Stimulated activated naive CD8-positive, alpha-beta T cell treated with anti-CD3 and anti-CD28 coated beads, Interleukin-15, amount 100 ng/mL, for 72 hours (primary cell): Measurements from ENCODE around the gene CA11.

Experiments
- ATAC-seq: fragments of 150-1000 bp; cut with Tn5 transposase; 2 replicates; pipeline ENCODE4 v1.10.0; 2021; ENCODE audit warnings: mild to moderate bottlenecking, moderate library complexity
- DNase-seq, 2 donors: peaks; one replicate each; pipeline ENCODE4 v3.0.0; 2021 to 2022
- H3K27ac Mint-ChIP-seq, 2 donors: one replicate each; pipeline ENCODE4 v1.8.0; 2022; ENCODE audit warnings: mild to moderate bottlenecking in 2 of 2, mixed read lengths in 2 of 2, moderate library complexity in 2 of 2
- H3K27me3 Mint-ChIP-seq: one replicate; pipeline ENCODE4 v1.8.0; 2022; ENCODE audit warnings: mixed read lengths
- H3K4me1 Mint-ChIP-seq: one replicate; pipeline ENCODE4 v1.8.0; 2022; ENCODE audit warnings: mild to moderate bottlenecking, mixed read lengths
- H3K4me3 Mint-ChIP-seq, 2 donors: one replicate each; pipeline ENCODE4 v1.8.0; 2022; ENCODE audit warnings: mild to moderate bottlenecking in 2 of 2, mixed read lengths in 2 of 2, moderate library complexity in 1 of 2
- H3K9me3 Mint-ChIP-seq, 2 donors: one replicate each; pipeline ENCODE4 v1.8.0; 2022; ENCODE audit warnings: mixed read lengths in 2 of 2

The CA11 gene

DNA sequence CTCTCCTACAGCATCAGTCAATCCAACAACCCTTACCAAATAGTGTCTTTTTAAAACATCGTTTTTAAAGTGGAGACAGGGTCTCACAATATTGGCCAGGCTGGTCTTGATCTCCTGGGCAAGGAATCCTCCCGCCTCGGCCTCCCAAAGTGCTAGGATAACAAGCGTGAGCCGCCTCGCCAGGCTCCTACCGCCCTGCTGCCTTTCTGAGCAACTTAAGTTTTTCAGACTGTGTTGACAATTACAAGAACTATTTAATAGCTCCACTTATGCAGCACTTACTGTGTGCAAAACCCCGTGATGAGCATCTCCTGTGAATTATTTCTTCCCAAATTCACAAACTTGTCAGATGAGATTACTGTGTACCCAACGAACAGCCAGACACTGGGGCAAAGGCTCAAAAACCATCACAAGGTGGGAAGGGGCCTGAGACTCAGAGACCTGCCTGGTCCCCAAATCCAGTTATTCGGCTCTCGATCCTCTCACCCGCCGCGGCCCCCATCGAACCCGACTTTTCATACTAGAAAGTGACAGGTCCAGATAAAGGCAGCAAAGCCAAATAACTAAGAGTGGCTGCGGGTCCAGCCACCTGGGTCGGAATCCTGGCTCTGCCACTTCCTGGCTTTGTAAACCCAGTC lies 27.6 kb downstream of the CA11 start:
- Mint-ChIP-seq H3K9me3 (no peaks in the 10 kb centered on the region), H3K27ac (peak overlapping the region; percentile 98 to 100), H3K4me1 (peaks cover 75% of the 10 kb centered on the region), H3K27me3 (no peaks in the 10 kb centered on the region), H3K4me3 (peak overlapping the region; percentile 89 to 94)
- ATAC-seq (no peak), DNase-seq (no peak)

DNA sequence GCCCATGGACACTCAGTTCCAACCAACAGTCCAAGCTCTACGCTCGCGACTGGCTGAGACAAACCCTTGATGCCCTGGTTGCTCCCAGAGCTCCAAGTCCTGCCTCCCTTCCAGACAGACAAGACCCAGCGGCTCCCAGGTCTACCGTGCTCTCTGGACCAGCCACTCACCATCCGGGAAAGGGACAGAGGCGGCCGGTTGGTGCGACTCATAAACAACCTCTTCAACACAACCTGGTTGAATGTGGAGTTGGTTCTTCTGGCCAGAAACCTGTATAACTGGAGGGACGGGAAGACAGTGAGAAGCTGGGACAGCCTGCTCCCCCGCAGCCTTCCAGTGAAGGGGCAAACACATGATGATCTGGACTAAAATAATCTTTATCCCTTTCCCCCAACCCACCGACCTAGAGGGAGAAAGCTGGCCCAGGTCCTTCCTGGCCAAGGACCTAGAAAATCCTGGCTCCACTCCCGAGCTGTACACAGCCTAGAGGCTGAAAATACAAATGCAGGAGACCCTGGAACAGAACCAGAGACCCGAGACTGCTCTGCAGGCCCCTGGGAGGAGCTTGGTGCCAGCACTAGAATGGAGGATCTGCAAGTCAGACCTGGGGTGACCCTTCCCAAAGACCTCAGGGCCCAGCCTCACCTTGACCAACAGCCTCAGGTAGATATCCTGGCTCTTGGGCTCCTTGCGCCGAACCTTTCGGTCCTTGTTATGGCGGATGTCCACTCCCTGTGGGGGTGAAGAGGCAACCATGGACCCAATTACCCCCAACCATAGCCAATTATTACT lies 28.6 kb downstream of the CA11 start:
- Mint-ChIP-seq H3K27me3 (no peaks in the 10 kb centered on the region), H3K4me1 (peaks cover 66% of the 10 kb centered on the region), H3K9me3 (no peaks in the 10 kb centered on the region), H3K4me3 (peak overlapping the region; percentile 89 to 94), H3K27ac (peak overlapping the region; percentile 98 to 100)
- ATAC-seq (no peak), DNase-seq (no peak)

DNA sequence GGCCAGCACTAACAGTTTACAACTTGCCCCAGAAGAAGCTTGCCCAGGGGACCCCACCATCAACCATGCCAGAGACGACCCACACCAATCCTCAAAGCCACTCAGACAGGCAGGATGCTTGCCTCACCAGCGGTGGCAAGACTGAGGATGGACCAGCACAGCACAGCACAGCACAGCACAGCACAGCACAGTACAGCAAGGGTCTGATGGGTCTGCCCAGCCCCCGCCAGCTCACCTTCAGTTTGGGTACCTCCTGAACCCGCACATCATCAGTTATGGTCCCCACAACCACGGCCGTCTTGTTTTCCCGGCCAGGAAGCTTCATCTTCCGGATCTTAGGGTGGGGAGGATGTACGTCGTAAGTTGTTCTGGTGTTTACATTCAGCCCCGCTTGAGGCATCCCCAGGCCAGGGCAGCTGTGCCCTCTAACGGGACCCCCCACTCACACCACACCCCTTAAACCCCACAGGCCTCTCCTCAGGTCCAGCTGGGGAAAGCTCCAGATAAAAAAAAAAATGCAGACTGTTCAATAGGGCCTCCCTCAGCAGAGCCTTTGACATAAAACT lies 29.4 kb downstream of the CA11 start:
- H3K4me1 Mint-ChIP-seq: peaks cover 60% of the 10 kb centered on the region
- DNase-seq: no peak

DNA sequence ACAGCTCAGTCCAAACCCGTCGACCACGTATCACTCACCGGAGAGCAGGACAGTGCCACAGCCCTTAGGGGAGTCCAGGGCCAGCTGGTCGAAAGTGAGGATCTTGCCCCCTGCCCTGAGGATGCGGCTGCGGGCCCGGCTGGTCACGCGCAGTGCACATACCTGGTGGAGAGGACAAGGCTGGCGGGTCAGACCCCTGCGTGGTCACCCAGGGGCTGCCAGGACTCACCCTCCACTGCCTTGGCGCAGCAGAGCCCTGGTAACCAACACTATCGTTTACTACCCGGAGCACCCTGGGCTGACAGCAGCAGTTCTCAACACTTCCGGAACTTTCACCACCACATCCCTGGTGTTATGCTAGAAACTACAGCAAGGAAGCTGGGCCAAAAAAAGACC lies 29.9 kb downstream of the CA11 start:
- H3K9me3 Mint-ChIP-seq: no peaks in the 10 kb centered on the region
- no peak for DNase-seq
- H3K27me3 Mint-ChIP-seq: no peaks in the 10 kb centered on the region
- peak overlapping the region; percentile 69 to 100 for H3K27ac Mint-ChIP-seq
- no peak for ATAC-seq
- peak overlapping the region; percentile 89 to 94 for H3K4me3 Mint-ChIP-seq
- H3K4me1 Mint-ChIP-seq: peaks cover 55% of the 10 kb centered on the region

More for the DNA sequence above, 29.4 kb downstream of the CA11 start:
- no peaks in the 10 kb centered on the region for H3K27me3 Mint-ChIP-seq
- no peak for ATAC-seq
- peak overlapping the region; percentile 69 to 100 for H3K27ac Mint-ChIP-seq
- H3K4me3 Mint-ChIP-seq: peak overlapping the region; percentile 89 to 94
- no peaks in the 10 kb centered on the region for H3K9me3 Mint-ChIP-seq

DNA sequence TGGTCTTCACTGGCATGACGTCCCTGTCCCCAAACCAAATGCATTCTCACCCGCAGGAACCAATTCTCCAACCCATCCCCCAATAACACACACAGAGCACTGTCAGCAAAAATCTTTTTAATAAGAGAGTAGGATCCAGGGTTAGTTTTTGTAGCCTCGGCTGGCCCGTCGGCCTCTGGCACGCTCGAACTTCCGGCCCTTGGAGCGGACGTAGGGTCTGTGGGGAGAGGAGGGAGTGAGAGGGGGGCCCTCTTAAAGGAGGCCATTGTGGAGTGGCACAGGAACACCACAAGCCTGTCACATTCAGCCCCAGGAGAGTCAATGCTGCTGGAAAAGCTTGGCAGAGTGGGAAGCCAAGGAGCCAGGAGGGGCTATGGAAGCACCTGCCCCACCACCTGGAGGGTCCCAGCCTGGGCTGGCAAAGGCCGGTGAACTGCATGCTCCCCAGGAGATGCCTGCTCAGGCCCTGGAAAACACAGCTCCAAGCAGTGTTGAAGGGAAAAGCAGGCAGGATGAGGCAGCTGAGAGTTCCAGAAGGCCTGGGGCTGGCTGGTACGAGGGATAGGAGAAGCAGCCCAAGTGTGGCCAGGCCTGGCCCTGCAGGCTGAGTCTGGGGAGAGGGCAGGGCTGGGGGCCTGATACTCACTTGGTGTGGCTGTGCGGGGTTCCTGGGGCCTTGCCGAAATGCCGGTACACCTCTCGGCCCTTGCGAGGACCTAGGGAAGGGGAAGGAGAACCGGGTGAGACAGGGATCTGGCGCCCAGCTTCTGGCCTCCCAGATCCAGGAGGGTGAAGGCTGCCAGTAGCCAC lies 30.6 kb downstream of the CA11 start:
- ATAC-seq: no peak
- H3K9me3 Mint-ChIP-seq: no peaks in the 10 kb centered on the region
- no peak for DNase-seq
- H3K27ac Mint-ChIP-seq: peak overlapping the region in 1 of 2 donors; percentile 100
- H3K27me3 Mint-ChIP-seq: no peaks in the 10 kb centered on the region
- H3K4me1 Mint-ChIP-seq: peaks cover 54% of the 10 kb centered on the region
- H3K4me3 Mint-ChIP-seq: peak overlapping the region in 1 of 2 donors; percentile 89

DNA sequence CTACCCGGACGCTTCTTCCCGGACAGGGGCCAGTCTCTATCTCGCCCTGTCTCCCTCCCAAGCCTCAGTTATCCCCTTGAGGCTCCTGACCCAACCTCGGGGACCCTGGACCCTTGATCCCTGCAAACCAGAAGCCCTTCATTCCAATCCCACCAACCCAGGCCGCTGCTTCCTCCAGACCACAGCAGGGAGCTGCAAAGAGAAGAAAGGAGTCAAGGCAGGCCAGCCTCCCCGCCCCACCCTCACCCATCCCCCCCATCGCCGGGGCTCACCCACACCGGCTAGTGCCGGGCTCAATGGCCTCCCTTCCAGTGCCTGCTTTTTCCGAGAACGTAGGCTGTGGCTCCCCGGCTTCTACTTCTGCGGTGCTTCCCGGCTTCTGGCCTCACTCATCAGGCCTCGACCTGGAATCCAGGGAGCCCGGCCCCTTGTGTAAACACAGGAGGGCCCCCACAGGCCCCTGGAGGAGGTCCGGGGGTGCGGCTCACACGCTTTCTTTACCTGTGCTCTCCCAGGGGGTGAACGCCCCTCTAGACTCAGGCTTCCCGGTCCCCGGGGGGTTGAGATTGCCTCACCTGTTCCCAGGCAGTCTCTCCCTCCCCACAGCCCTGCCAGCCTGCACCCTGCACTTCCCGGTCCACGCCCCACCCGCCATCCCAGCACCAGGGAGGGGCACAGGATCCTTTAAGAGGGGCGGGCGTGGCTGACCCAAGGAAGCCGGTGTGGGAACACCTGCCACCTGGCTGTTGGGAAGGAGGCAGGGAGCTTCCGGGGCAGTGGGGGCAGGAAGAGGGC lies 31.4 kb downstream of the CA11 start, which contains the start of gene FAM83E:
Gene FAM83E (minus strand): TSS at position 641 of the 795 bp plus-strand sequence. CDS start 1,704 bp downstream, outside the sequence.
- no peak for DNase-seq
- ATAC-seq: no peak
- Mint-ChIP-seq H3K9me3 (no peaks in the 10 kb centered on the region), H3K4me1 (peaks cover 47% of the 10 kb centered on the region), H3K4me3 (peak within 1 kb of the TSS in 1 of 2 donors; percentile 89), H3K27ac (peak within 1 kb of the TSS in 1 of 2 donors; percentile 100), H3K27me3 (no peaks in the 10 kb centered on the region)

DNA sequence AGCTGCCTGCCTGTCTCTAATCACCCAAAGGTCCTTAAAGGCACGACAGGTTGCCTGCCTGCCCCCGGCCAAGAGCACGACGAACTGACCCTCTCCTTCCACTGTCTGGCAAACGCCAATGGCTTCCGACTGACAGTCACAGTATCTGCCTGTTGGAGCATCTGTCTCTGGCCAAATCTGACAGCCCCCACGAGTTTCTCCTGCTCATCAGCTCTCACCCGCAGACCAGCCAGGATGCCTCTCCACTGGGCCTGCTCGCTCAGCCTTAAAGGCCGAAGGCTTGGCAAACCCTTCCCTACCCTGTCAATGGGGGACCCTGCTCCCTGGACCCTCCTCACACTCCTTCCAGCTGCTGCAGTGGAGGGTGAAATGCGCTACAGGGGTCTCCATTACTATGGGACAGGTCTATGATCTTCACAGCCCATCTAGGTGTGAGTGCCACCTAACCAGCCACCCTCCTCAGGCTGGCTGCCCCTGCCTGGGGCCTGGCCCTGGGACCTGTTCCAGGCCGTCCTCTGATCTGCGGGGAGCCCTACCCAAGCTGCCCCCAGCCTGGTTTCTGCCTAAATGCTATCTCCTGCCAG lies 32.0 kb downstream of the CA11 start:
- DNase-seq (no peak), ATAC-seq (peak; percentile 0)
- no peaks in the 10 kb centered on the region for H3K9me3 Mint-ChIP-seq
- H3K27me3 Mint-ChIP-seq: no peaks in the 10 kb centered on the region
- H3K4me3 Mint-ChIP-seq: peak overlapping the region in 1 of 2 donors; percentile 6
- H3K27ac Mint-ChIP-seq: peak overlapping the region; percentile 25 to 95
- peaks cover 49% of the 10 kb centered on the region for H3K4me1 Mint-ChIP-seq

DNA sequence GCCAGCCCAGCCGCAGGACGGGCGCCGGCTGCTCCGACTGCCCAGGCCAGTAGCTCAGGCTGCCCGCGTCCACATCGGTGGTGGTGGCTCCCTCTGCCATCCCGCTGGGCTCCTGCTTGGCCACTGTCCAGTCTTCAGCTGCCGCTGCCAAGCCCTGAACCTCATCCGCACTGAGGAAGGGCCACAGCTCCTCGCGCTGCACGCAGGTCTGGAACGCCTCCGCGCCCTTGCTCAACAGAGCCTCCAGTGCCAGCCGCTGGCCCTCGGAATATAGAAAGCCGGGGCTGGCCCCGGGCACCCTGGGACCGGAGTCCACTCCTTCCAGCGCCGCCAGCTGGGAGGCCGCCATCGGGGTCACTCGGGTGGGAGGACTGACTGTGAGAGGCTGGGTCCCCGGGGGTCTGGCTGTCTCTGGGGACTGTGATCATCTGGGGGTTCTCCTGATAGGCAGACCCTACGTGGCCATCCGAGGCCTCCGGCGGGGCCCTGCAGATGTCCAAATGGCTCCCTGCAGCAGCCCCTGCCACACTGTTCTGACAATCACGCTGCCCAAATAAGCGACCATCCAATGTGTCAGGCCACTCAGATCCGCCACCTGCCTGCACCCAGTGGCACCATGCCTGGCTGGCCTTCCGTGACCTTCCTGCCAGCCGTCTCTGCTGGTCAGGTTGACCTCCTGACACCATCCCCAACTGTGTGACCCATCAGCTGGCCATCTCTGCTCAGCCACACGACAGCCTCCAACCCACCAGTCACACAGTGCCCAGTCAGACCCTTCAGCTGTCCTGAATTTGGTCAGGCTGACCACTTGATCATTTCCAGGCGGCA lies 32.7 kb downstream of the CA11 start:
- DNase-seq: no peak

DNA sequence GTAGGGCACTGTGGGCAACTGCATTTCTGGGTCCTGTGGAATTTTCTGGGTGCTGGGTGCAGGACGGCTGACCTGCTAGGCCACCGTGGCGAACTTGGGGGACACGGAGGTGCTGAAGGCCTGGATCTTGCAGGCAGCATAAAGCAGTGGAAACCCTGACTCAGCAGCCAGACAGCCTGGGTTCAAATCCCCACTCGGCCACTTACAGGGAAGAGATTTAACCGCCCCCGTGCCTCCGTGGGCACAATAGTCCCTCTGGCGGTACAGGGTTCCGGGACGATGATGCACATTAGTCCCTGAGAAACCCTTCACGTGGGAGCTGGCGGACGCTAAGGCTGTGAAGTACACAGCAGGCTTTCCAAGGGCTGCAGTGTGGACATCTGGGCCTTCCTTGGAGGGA lies 34.1 kb downstream of the CA11 start:
- Mint-ChIP-seq H3K4me3 (no peak overlapping the region), H3K27me3 (no peaks in the 10 kb centered on the region), H3K4me1 (peaks cover 36% of the 10 kb centered on the region), H3K27ac (peak overlapping the region in 1 of 2 donors; percentile 71), H3K9me3 (no peaks in the 10 kb centered on the region)
- DNase-seq: no peak
- ATAC-seq: no peak

More for the DNA sequence above, 32.7 kb downstream of the CA11 start:
- no peak overlapping the region for H3K4me3 Mint-ChIP-seq
- peak; percentile 3 for ATAC-seq
- peaks cover 47% of the 10 kb centered on the region for H3K4me1 Mint-ChIP-seq
- H3K27me3 Mint-ChIP-seq: no peaks in the 10 kb centered on the region
- H3K27ac Mint-ChIP-seq: peak overlapping the region; percentile 25 to 95
- no peaks in the 10 kb centered on the region for H3K9me3 Mint-ChIP-seq

DNA sequence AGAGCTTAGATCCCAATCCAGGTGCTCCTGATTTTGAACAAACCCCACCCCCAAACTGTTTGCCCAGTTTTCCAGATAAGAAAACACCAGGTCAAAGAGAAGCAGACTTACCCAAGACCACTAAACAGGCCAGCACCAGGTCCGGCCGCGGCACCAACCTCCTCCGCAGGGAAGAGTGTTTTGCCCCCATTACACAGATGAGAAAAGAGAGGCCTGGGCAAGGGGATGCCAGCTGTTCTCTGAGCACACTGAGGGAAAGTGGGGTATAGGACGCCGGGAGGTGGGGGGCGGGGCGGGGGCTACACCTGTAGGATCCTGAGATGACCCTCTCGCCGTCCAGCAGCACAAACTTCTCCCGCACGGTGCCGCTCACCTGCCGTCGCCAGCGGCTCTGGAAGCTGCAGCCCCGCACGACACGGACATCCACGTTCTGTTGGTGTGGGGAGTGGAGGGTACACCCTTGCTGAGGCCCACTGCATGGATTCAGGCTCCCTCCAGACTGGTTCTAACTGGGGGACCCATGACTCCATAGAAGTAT lies 36.3 kb downstream of the CA11 start:
- Mint-ChIP-seq H3K27ac (no peak overlapping the region), H3K4me1 (peaks cover 16% of the 10 kb centered on the region), H3K27me3 (no peaks in the 10 kb centered on the region), H3K9me3 (no peaks in the 10 kb centered on the region), H3K4me3 (no peak overlapping the region)
- DNase-seq (no peak), ATAC-seq (no peak)

DNA sequence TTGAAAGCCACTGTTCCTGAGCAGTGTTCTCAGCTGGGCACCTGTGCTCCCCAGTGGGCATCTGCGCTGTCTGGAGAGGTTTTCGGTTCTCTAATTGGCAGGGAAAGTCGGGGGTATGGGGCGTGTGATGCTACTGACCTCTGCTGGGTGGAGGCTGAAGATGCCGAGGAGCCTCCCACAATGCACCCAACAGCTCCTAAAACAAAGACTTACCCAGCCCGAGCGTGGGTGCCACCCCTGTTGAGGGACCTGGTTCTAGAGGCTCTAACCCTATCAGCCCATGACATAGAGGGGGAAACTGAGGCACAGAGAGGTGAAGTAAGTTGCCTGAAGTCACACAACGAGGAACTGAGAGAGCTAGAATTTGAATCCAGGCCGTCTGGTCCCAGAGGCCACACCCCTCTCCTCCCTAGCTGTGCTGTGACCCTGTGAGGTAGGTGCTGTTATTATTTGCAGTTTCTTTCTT lies 37.2 kb downstream of the CA11 start:
- Mint-ChIP-seq H3K4me3 (peak overlapping the region in 1 of 2 donors; percentile 25), H3K27me3 (no peaks in the 10 kb centered on the region), H3K4me1 (peaks cover 10% of the 10 kb centered on the region), H3K9me3 (no peaks in the 10 kb centered on the region), H3K27ac (peak overlapping the region in 1 of 2 donors; percentile 86)
- DNase-seq: peak; percentile 45 to 53
- ATAC-seq: peak; percentile 82

DNA sequence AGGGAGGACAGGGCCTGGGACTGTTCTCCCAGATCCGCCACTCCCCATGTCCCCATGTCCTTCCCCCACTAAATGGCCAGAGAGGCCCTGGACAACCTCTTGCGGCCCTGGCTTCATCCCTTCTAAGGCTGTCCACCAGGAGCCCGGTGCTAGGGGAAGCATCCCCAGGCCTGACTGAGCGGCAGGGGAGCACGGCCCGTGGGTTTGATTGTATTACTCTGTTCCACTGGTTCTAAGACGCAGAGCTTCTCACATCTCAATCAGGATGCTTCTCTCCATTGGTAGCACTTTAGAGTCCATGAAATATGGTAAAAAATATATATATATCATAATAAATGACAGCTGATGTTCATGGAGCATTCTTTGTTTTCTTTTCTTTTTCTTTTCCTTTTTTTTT lies 38.6 kb downstream of the CA11 start:
- Mint-ChIP-seq H3K9me3 (no peaks in the 10 kb centered on the region), H3K27me3 (no peaks in the 10 kb centered on the region), H3K4me1 (peaks cover 10% of the 10 kb centered on the region), H3K27ac (no peak overlapping the region), H3K4me3 (no peak overlapping the region)
- DNase-seq: no peak
- no peak for ATAC-seq
